GM18951 (cell line): ENCODE measurements around the gene AHSG.

Source experiments
- POLR2A ChIP-seq: IDR thresholded peaks from 4 replicates; pipeline ENCODE4 v1.6.1; 2011; ENCODE audit warnings: mild to moderate bottlenecking; ENCODE audit not compliant: insufficient read length, insufficient read depth; ENCODE audit errors: extremely low read depth
- in situ Hi-C: fragments of 300-500 bp; cut with MboI; formaldehyde crosslinking; loops from one replicate; pipeline ENCODE4 v1.12.0; 2022; ENCODE audit warnings: low sequenced_read_pairs, mixed read lengths, inconsistent platforms; ENCODE audit not compliant: unreplicated experiment

The AHSG gene

DNA sequence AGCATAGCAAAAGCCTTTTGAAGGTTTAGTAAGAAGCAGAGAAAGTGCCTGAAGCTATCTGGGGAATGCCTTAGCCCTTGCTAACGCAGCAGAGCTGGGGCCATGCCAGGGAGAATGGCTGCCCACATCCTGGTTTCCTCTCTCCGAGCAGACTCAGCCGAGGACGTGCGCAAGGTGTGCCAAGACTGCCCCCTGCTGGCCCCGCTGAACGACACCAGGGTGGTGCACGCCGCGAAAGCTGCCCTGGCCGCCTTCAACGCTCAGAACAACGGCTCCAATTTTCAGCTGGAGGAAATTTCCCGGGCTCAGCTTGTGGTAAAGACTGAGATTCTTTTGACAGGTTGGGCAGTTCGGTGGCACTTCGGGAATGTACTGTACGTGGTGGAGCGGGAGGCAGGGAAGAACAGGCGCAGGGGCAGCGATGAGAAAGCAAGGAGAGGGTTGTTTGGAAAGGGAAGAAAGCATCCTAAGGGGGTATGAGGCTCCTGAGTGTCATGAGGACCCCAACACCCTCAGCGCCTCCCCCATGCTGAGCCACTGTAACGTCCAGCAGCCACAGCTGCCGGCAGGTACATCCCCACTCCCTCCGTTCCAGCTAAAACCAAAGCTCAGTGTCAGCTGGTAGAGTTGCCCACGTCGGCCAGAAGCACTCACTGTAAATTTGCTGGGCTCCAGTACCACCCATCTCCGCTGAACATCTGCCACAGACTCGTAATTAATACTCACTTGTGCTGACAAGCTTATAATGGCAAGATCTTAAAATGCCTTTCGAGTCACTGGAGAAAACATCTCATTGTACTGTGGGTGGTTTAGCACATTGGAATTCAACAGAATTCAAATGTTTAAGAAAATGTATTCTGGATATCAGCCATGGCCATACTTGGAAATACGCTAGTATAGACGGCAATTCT, 4.4 kb downstream of the AHSG start:
- TF ChIP-seq POLR2A, result no peak
- in situ Hi-C loops, result loop anchor here (25.0 kb wide), 2 partner anchors 195 to 545 kb away; partner anchors contain the start of gene RFC4

DNA sequence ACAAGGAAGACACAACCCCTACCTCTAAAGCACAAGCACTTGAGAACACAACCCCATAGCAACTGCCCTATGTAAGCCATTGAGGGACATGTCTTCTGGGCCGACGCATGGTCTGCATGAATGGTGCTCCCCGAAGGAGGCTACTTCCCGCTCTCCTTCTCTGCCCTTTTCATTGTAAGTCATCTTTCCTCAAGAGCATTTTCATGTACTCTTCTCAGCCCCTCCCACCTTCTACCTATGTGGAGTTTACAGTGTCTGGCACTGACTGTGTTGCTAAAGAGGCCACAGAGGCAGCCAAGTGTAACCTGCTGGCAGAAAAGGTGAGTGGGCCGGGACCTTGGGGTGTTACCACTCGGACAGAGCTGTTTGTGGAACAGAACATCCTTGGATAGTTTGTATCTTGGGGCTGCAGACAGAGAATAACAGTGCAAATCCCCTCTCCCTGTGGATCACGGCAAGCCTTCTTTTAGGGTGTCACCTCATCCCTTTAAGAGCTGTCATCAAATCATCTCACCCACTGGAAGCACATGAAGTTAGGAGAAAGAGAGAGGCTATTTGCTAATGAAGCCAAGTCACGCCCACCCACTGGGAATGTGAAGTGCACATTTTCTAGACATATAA, 5.6 kb downstream of the AHSG start:
- TF ChIP-seq POLR2A, result no peak
- in situ Hi-C loops, result loop anchor here (25.0 kb wide), 2 partner anchors 194 to 544 kb away; partner anchors contain the start of gene RFC4

DNA sequence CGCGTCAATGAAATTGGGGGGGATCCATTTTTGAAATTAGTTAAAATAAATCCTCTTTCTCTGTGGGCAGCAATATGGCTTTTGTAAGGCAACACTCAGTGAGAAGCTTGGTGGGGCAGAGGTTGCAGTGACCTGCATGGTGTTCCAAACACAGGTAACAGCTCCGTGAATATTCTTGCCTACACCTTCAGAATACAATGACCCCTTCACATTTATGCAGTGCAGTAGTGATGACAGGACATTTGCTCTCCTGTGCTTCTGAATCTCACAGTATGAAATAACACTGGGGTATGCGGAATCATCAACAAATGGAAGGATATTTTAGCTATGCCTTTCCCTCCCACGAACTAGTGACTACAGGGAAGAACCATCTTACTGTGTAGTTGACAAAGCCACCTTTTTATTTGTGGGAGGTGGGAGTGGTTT, 6.9 kb downstream of the AHSG start:
- in situ Hi-C loops, result loop anchor here (25.0 kb wide), 2 partner anchors 193 to 543 kb away; partner anchors contain the start of gene RFC4

DNA sequence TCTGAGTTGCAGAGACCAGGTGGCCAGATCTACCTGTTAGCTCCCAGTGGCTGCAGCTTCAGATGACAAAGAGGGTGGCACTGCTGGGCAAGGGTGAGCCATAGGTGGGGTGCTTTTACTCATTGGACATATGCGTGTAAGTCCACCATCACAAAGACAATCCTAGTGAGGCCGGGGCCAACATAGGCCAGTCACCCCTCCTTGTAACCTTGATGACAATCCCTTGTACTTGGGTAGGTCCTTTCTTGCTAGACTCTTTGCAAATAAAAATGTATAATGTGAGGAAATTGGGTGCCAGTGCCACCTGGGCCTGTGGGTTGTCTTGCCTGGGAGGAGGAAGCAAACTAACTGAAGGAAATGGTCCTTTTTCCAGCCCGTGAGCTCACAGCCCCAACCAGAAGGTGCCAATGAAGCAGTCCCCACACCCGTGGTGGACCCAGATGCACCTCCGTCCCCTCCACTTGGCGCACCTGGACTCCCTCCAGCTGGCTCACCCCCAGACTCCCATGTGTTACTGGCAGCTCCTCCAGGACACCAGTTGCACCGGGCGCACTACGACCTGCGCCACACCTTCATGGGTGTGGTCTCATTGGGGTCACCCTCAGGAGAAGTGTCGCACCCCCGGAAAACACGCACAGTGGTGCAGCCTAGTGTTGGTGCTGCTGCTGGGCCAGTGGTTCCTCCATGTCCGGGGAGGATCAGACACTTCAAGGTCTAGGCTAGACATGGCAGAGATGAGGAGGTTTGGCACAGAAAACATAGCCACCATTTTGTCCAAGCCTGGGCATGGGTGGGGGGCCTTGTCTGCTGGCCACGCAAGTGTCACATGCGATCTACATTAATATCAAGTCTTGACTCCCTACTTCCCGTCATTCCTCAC, 7.6 kb downstream of the AHSG start:
- in situ Hi-C loops, result loop anchor here (25.0 kb wide), 2 partner anchors 192 to 542 kb away; partner anchors contain the start of gene RFC4
- no peak for TF ChIP-seq POLR2A

More for the DNA sequence above, 6.9 kb downstream of the AHSG start:
- TF ChIP-seq POLR2A, result no peak

DNA sequence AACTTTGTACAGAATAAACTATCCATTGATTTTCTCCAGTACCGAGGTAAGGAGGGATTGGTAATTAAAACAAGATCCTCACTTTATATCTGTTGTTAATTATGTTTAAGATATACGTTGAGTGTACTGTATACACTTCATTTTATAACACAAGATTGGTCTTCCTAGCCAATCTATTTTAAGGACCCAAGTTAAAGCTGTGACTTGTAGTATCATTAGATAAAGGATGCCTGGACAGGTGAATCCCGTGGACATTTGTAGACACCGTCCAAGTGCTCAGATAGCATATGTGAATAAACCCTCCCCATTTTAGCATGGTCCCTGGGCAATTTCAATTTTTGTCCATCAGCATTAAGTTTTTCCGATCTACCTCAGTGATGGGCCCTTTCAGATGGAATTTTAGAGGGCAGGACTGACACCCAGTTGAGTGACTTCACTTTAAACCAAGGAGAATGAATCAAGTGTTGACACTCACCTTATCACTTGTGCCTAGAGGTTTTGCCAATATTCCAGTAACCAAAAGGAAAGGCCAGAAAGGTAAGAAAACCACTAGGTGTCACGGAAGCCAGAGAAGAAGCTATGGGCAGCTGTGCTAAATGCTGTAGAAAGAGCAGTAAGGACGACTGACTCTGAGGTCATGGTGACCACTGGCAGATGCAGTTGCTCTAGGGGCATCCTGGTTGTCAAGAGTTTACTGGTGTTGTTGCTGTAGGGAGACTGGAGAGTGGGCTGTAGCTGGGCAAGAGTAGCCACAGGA, 9.2 kb downstream of the AHSG start:
- in situ Hi-C loops, result loop anchor here (25.0 kb wide), 2 partner anchors 190 to 540 kb away; partner anchors contain the start of gene RFC4
- no peak for TF ChIP-seq POLR2A

DNA sequence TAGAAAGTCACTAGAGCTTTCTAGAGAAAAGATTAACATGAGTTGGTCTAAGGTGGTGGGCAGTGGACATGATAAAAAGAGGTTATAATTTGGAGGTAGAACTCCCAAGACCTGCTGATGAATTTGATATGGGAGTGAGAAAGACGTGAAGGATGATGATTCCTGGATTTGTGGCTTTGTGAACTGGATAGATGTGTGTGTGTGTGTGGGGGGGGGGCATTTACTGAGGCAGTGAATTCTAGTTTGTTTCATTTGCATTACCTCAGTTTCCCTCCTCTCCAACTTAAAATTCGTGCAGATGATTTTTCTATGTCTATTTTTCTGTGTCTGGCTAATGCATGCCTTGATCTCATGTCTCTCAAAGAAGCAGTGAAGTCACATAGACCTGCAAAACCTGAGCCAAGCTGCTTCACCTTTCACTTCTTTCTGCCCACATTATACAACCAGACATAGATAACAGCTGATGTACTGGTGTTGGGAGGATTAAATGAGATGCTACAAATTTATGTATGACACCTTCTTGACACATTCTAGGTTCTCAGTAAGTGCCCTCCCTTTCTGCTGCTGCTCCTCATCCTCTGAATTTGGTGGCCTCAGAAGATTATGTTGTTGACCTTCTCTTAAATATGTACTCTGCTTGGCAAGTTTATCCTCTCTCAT, 9.9 kb downstream of the AHSG start:
- TF ChIP-seq POLR2A, result no peak
- in situ Hi-C loops, result loop anchor here (25.0 kb wide), 2 partner anchors 190 to 540 kb away; partner anchors contain the start of gene RFC4

DNA sequence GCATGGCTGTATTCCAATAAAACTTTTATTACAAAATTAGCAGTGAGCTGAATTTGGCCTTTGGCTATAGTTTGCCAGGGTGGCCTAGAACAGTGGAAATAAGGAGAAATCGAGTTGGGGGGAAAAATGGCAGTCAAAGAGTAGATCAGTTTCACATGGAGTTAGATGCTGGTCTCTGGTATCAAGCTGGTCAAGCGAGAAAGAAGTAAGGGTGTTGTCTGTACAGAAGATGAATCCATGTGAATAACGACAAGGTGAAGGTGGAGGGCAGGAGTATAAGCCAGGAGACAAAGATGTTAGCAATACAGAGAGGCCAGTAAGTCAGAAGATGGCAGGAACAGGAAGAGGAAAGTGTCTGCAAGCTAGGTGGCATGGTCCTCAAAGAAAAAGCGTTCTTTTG, 11.7 kb downstream of the AHSG start:
- in situ Hi-C loops, result loop anchor here (25.0 kb wide), 2 partner anchors 188 to 538 kb away; partner anchors contain the start of gene RFC4

DNA sequence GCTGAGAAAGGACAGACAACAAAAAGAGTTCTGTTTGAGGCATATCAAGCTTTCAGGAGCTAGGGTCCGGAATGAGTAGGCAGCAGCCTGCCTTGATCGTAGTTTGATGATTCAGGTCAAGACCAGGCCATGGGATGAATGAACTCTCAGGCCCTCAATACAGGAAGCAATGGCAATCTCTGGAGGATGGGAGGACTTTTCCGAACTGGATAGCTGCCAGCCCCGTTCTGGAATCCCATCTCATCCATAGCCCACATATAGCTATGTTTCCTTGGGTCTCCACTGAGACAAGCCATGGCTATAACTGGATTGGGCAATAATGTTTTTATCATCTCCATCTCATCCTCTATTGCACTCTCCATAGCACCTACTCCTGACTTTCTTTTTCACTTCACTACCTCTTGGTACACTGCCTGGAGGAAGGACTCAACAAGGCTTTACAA, 12.8 kb downstream of the AHSG start:
- TF ChIP-seq POLR2A, result no peak
- in situ Hi-C loops, result no loop called here

More for the DNA sequence above, 11.7 kb downstream of the AHSG start:
- no peak for TF ChIP-seq POLR2A

DNA sequence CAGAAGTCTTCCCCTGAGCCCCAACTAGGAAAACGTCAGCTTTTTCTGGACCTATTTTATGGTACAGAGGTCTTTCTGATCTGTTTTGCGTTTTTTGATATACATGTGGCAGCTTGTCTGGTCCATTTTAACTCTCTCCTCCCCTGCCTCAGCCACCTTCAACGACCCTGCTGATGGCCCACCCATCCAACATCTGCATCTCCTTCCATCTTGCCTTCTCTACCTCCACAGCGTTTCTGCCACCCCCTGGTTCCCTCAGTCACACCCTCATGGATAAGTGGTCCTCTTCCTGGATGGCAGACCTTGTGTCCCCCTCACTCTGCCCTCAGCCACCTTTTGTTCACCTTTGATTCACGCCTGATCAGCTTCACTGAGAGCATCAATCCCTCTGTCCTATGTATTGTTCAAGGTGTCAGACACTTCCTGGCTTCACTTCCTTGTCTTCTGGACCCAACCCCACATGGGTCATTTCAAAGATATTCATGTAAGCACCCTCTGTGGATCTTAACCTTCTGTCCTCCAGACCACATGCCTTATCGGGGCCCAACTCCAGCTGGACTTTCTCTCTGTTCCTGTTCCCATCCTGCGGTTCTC, 13.5 kb downstream of the AHSG start:
- in situ Hi-C loops, result no loop called here
- no peak for TF ChIP-seq POLR2A

DNA sequence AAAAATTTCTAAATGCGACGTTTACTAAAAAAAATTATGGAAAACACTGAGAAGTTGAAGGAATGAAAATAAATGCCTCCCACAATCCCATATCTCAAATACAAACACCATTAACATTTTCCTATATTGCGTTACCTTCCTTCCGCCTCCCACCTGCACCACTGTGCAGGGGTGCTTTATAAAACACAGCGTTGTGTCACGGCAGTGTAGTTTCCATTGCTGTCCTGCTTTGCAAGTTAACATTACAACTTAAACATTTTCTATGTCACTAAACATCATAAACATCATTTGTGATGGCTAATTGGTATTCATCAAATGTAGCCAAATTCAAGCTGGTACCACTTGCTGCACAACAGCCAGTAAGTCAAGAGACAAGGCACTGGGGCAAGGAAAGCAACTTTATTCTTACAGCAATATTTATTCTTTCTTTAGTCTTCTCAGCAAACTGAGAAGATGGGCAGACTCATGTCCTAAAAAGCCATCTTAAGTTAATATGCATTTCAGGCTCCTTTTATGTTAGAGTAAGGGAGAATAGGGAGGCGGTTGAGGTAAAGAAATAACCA, 15.1 kb downstream of the AHSG start:
- in situ Hi-C loops, result no loop called here
- no peak for TF ChIP-seq POLR2A

DNA sequence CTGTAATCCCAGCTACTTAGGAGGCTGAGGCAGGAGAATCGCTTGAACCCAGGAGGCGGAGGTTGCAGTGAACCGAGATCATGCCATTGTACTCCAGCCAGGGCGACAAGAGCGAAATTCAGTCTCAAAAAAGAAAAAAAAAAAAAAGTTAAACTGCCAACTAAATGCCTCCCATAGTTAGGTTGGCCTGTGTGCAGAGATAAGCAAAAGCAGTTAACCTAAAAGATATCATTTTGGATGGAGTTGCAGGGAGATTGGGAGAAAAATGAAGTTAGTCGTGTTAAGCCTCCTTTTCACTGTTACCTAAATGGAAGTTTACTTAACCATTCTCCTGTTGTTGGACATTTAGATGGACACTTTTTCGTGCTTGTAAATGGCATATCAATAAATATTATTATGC, 15.9 kb downstream of the AHSG start:
- in situ Hi-C loops, result no loop called here
- TF ChIP-seq POLR2A, result no peak
